ENCODE measurements around the gene MATN1. TPM values are rescaled to one million over a fixed set of nuclear protein-coding genes. Genes with fewer than 3 reads are reported as not detected.

MATN1 gene
- total RNA-seq, 1 experiment from 2014 or later: 0.12 TPM

GRCh38 chr1:30770150-30770549 is 46.8 kb upstream of the MATN1 start (continued):
- TF ChIP-seq ATF3 (IDR thresholded peaks at IDR 0.05) (no peak), RAD21 (IDR thresholded peaks at IDR 0.05; ENCODE audit: low read depth) (no peak), JUND (IDR thresholded peaks at IDR 0.05) (no peak), EZH2 (IDR thresholded peaks at IDR 0.05) (no peak), ZBTB33 (IDR thresholded peaks at IDR 0.05; ENCODE audit: extremely low read depth, insufficient replicate concordance, low read length) (no peak), SIN3A (IDR thresholded peaks at IDR 0.05; ENCODE audit: low read depth) (no peak), CEBPB (IDR thresholded peaks at IDR 0.05; ENCODE audit: low read depth) (no peak), CBX3 (IDR thresholded peaks at IDR 0.05; ENCODE audit: low read depth) (no peak)

- Histone ChIP-seq H3K36me3 (ENCODE audit: control insufficient read depth in 1 of 2, insufficient read depth in 2 of 2, low read length in 2 of 2) (no peaks in the 10 kb centered on the region), H3K79me2 (ENCODE audit: insufficient read depth, low read length) (no peaks in the 10 kb centered on the region), H3K9me3 (ENCODE audit: control insufficient read depth in 1 of 2, insufficient read depth in 1 of 2, low read depth in 1 of 2, low read length in 2 of 2) (no peaks in the 10 kb centered on the region), H3K9ac (ENCODE audit: low read length) (no peak overlapping the region), H3K4me3 (replicated peaks in 1 of 2; ENCODE audit: low read depth in 1 of 2, low read length in 2 of 2) (no peak overlapping the region), H3K4me1 (ENCODE audit: control insufficient read depth in 1 of 2, insufficient read depth in 2 of 2, low read length in 2 of 2) (no peaks in the 10 kb centered on the region), H3K27ac (ENCODE audit: low read depth, low read length) (no peak overlapping the region), H3K9me2 (ENCODE audit: insufficient read depth) (no peaks in the 10 kb centered on the region), H2AFZ (ENCODE audit: low read depth, low read length, poor library complexity, severe bottlenecking) (no peak overlapping the region), H4K20me1 (ENCODE audit: insufficient read depth) (no peaks in the 10 kb centered on the region), H3K27me3 (ENCODE audit: insufficient read depth, low read length) (no peaks in the 10 kb centered on the region), H3K4me2 (ENCODE audit: low read length) (no peak overlapping the region)
- ATAC-seq (no peak), DNase-seq (ENCODE audit: low read depth, low spot score) (no peak)
- ChIA-PET RAD21 (ENCODE audit: low non-redundant PET in 1 of 2, low total read pairs in 2 of 2, uncharacterized antibody in 2 of 2, unreplicated experiment in 2 of 2) (no interaction called here), POLR2A (no interaction called here), CTCF (interaction anchor here (1.0 kb wide), 1 partner anchor 11 kb away, joined by 4 read pairs; no protein-coding TSS in a partner anchor)
- no TSS peak for BruUV-seq (replicated peaks)
- intact Hi-C loops (cut with micrococcal nuclease): no loop called here
- TF ChIP-seq ATF3 (IDR thresholded peaks at IDR 0.05) (no peak), EZH2phosphoT487 (IDR thresholded peaks at IDR 0.05; ENCODE audit: borderline replicate concordance) (no peak), SRF (IDR thresholded peaks at IDR 0.05; ENCODE audit: low read depth) (no peak), REST (IDR thresholded peaks at IDR 0.05; ENCODE audit: low read depth) (no peak), SP1 (IDR thresholded peaks at IDR 0.05; ENCODE audit: low read depth) (no peak), EGR1 (IDR thresholded peaks at IDR 0.05; ENCODE audit: low read depth) (no peak), YY1 (IDR thresholded peaks at IDR 0.05; ENCODE audit: extremely low read depth, insufficient replicate concordance, low read depth, low read length) (no peak), ZNF274 (IDR thresholded peaks at IDR 0.05; ENCODE audit: low read depth, low read length) (no peak), RAD21 (IDR thresholded peaks at IDR 0.05; ENCODE audit: low read depth) (no peak), ELF1 (IDR thresholded peaks at IDR 0.05; ENCODE audit: borderline replicate concordance, low read depth) (no peak), MAX (IDR thresholded peaks at IDR 0.05) (no peak), CEBPB (IDR thresholded peaks at IDR 0.05; ENCODE audit: low read depth) (no peak)
Observed at GRCh38 chr1:30768830-30769718, 45.7 kb upstream of the MATN1 start.
